8988T (cell line): Measurements from ENCODE around the gene OXLD1.
"Not testable (repeated sequence)": the region's sequence is repeated elsewhere in the genome, so short reads cannot be mapped to it uniquely, and the experiment has no call there.

ENCODE experiments used
- DNase-seq: peaks from one replicate; pipeline ENCODE4 v3.0.0; 2011

The OXLD1 gene

DNA sequence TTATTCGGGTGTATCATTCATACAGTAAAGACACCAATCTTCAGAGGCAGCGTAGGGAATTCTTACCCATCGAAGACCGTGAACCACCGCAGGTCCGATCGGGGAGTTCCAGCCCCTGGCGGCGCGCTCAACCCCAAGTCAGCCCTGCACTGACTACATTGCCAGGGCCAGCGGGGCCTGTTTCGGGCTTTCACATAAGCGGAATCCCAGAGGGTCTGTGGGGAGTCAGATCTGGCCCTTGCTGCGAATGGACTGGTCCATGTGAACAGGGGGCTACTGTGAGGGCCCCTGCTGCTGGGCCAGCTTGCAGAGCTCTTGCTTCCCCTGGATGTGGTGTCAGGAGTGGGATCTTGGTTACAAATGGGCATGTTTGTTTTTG is 17.7 kb downstream of the OXLD1 start:
- DNase-seq, result no peak

DNA sequence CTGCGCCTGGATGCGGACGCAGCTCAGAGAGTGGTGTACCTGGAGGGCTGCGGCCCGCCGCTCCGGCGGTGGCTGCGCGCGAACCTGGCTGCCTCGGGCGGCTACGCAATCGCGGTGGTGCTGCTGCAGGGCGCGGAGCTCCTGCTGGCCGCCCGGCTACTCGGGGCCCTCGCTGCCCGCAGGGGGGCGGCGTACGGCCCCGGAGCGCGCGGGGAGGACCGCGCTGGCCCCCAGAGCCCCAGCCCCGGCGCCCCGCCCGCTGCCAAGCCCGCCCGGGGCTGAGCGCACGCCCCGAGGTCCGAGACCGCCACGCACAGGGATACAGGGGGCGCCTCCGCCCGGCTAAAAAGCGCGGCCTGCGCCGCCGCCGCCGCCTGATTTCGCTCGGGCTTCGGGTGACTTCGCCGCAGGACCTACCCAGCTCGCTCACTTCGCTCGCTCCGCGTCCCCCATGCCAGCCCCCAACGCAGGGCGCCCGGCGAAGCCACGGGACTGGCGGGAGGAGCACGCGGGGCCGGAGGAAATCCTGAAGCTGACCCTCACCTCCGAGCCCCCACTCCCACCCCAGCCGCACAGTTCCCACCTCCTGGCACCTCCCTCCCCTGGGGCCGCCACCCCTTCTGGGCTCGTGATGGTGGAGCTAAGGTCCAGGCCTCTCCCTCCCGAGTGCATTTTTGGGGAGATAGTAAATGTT is 18.2 kb downstream of the OXLD1 start:
- DNase-seq, result no peak

DNA sequence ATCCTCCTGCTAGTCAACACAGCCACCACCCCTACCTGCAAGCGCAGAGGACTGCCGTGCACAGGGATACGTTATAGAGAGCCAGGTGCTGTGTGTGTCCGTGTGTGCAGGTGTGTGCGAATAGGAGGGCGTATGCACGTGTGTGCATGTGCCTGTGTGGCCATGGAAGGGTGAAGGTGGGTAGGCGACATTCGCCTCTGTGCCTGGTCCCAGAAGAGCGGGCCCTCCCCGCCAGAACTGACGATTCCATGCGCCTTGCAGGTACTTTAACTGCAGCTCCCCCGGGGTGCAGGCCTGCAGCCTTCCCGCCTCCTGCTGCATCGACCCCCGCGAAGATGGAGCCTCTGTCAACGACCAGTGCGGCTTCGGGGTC is 18.8 kb downstream of the OXLD1 start:
- DNase-seq, result no peak

DNA sequence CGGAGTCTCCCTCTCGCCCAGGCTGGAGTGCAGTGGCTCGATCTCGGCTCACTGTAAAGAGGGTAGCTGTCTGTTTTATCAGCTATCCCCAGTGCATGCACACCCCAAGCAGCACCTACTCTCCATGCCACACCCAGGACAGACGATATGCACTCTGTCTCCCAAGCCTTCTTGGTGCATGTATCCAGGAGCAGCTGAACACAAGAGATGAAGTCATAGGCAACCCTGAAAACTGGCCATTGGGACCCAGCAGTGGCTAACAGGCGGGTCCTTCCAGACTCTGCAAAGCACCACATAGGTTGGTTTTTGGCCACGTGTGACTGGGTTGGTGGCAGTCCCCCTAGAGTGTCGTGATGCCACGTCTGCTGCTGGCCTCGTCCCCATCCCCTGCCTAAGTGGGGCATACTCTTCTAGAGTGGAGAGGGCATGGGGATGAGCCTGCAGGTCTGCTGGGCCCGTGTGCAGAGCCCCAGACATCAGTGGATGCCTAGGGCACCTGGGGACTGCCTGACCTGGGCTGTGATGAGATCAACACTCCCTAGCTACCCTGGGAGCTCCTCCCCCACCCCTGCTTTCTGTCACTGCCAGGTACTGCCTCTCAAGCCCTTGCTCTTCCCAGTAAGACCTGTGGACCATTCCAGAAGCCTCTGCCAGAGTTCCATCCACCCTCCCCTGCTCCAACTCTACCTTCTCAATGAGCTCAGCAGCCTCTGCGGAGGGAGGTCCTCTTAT is 19.4 kb downstream of the OXLD1 start:
- DNase-seq, result no peak

DNA sequence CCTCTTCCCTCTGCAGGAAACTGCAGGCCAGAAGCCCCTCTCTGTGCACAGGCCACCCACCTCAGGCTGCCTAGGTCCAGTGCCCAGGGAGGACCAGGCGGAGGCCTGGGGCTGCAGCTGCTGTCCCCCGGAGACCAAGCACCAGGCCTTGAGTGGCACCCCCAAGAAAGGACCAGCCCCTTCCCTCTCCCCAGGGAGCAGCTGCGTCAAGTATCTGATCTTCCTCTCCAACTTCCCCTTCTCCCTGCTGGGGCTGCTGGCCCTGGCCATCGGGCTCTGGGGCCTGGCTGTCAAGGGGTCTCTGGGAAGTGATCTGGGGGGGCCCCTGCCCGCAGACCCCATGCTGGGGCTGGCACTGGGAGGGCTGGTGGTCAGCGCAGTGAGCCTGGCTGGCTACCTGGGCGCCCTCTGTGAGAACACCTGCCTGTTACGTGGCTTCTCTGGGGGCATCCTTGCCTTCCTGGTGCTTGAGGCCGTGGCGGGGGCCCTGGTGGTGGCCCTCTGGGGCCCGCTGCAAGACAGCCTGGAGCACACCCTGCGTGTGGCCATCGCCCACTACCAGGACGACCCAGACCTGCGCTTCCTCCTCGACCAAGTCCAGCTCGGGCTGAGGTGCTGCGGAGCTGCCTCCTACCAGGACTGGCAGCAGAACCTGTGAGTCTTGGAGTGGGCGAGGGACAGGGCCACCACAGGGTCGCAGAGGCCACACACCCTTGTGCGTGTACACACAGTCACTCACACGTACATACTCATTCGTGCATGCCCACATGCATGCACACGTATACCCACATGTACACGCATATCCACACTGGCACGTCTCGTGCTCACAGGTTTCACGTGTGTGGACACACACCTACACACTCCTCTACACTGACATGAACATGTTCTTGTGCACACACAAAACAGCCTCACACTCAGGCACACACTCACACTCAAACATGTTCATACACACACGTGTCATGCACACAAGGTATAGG is 21.1 kb downstream of the OXLD1 start:
- no peak for DNase-seq

- DNase-seq, result no peak
Observed at GRCh38 chr17:81644496-81644895, 21.9 kb downstream of the OXLD1 start.

- no peak for DNase-seq
Observed at GRCh38 chr17:81641825-81642489, 24.4 kb downstream of the OXLD1 start.

DNA sequence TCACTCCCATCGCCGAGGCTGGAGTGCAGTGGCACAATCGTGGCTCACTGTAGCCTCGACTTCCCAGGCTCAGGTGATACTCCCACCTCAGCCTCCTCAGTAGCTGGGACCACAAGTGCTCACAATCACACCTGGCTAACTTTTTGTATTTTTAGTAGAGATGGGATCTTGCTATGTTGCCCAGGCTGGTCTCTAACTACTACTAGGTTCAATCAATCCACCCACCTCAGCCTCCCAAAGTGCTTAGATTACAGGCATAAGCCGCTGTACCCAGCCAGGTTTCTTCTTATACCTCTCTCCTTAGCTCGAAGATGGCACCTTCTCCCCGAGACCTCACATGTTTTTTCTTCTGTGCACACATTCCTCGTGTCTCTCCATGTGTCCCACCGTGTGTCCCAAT is 26.4 kb downstream of the OXLD1 start:
- DNase-seq, result no peak

DNA sequence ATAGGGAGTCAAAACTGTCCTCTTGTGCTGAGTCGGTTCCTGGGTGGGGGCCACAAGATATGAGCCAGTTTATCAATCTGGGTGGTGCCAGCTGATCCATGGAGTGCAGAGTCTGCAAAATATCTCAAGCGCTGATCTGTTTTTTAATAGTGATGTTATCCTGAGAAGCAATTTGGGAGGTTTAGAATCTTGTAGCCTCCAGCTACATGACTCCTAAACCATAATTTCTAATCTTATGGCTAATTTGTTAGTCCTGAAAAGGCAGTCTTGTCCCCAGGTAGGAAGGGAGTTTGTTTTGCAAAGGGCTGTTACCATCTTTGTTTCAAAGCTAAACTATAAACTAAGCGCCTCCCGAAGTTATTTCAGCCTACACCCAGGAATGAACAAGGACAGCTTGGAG is 27.7 kb downstream of the OXLD1 start:
- DNase-seq, result no peak

- peak; percentile 89 for DNase-seq
Observed at GRCh38 chr17:81636505-81637288, 29.7 kb downstream of the OXLD1 start, which contains the start of the genes NPLOC4 and TSPAN10. TSS of gene NPLOC4 (minus strand) at chr17:81637112. CDS start at chr17:81636930, 182 bp downstream. TSS of gene TSPAN10 (plus strand) at chr17:81637196. CDS start at chr17:81642413, 5,217 bp downstream.

GRCh38 chr17:81635973-81636504 is 30.4 kb downstream of the OXLD1 start:
- no peak for DNase-seq

- no peak for DNase-seq
Observed at GRCh38 chr17:81635431-81635830, 31.0 kb downstream of the OXLD1 start.

GRCh38 chr17:81631482-81631881 is 34.9 kb downstream of the OXLD1 start:
- DNase-seq, result no peak

DNA sequence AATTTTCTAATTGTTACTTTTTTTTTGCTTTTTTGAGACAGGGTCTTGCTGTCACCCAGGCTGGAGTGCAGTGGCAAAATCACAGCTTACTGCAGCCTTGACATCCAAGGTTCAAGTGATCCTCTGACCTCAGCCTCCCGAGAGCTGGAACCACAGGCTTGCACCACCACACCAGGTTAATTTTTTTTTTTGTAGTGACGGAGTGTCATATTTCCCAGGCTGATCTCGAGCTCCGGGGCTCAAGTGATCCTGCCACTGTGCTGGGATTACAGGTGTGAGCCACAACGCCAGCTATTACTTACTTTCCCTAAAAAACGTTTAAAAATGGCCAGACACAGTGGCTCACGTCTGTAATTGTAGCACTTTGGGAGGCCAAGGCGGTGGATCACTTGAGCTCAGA is 36.1 kb downstream of the OXLD1 start:
- DNase-seq, result no peak

DNA sequence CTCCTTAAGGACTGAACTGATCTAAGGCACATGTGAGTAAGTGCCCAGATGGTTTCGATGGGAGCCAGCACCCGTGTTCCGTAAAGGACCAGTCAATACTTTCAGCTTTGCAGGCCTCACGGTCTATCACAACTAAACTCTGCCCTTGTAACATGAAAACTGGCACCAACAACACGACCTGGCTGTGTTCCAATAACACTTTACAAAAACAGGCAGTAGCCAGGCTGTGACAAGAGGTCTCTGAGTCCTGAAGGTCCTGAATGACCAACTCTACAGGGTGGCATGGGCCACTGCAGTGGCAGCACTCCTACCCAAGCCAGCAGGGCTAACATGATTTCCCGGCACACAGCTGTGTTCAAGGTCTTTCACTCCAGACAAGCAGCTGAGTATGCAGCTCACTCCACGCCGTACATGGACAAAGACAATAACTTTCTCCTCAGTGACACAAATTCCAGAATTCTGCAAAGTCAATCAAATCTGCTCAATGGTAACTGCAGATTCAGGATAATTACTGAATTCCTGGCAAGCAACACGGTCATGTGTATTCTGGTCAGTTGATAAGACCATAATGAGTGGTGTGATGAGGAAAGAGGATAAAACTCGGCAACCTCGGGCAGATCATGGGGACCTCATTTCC is 44.8 kb downstream of the OXLD1 start:
- DNase-seq, result no peak

- not testable (repeated sequence) for DNase-seq
Observed at GRCh38 chr17:81618307-81618706, 48.1 kb downstream of the OXLD1 start.

- no peak for DNase-seq
Observed at GRCh38 chr17:81616877-81617276, 49.5 kb downstream of the OXLD1 start.

DNA sequence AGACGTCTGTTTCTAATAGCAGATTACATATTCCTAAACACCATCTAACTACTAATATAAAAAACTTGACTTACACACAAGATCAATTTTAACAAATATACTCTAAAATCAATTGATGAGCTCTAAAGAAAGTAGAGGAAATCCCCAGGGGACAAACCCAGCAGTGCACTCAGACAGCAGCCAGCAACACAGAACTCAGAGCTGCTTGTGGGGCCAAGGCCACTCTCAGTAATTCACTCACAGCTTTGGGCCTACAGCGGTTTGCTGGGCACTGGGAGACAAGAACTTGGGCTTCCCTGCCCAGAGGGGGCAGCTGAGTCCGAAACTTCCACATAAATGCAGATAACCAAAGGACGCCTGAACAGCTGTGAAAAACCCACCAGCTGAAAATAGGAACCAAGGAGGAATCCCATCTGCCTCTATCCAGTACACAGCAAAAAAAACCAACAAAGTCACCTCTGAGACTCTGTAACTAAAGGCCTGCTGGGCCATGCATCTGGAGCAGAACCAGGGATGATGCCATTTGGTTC is 50.9 kb downstream of the OXLD1 start:
- DNase-seq, result no peak
